Activated T-cell treated with anti-CD3 and anti-CD28 coated beads, Interleukin-2, amount 50 U/mL, for 4 hours (primary cell): ENCODE data around the gene NHSL2. TPM values are rescaled to one million over a fixed set of nuclear protein-coding genes. Genes with fewer than 3 reads are reported as not detected.
"Not testable (repeated sequence)": the region's sequence is repeated elsewhere in the genome, so short reads cannot be mapped to it uniquely, and the experiment has no call there.

ENCODE experiments used
- ATAC-seq, 2 donors: fragments of 200-7000 bp; cut with Tn5 transposase; one replicate each; pipeline ENCODE4 v1.10.0; 2021
- DNase-seq: peaks from one replicate; pipeline ENCODE4 v3.0.0-alpha.2; 2020
- H3K27me3 Mint-ChIP-seq: one replicate; pipeline ENCODE4 v1.8.0; 2021; ENCODE audit warnings: low read depth, mixed read lengths
- H3K36me3 Mint-ChIP-seq: one replicate; pipeline ENCODE4 v1.8.0; 2022; ENCODE audit warnings: mixed read lengths; ENCODE audit not compliant: insufficient read depth
- H3K4me1 Mint-ChIP-seq: one replicate; pipeline ENCODE4 v1.8.0; 2021; ENCODE audit warnings: low read depth, mixed read lengths
- H3K4me3 Mint-ChIP-seq: one replicate; pipeline ENCODE4 v1.8.0; 2021; ENCODE audit warnings: mild to moderate bottlenecking, moderate library complexity, mixed read lengths
- H3K9me3 Mint-ChIP-seq: one replicate; pipeline ENCODE4 v1.8.0; 2021; ENCODE audit warnings: mixed read lengths
- total RNA-seq, 3 donors: library from RNA; stranded (reverse); gene quantifications; one replicate each; pipeline ENCODE4 v1.2.1, GENCODE V29; 2021

Gene NHSL2
- under 1 TPM; 0.30 to 0.65 (median 0.32) TPM for total RNA-seq

DNA sequence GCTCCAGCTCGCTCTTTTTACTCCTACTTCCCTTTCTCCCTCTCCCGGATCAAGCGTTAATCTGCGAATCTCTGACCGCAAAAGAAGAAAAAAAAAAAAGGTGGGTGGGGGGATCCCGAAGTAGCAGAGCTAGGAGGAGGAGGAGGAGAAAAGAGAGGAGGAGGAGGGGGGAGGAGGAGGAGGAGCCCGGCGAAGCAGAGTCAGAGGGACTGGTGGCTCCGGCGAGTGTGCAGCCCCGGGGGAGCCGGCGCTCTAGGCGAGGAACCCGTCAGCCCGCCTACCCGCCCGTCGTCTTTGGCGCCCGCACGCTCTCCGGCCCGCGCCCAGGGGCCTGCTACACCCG, at the start of gene NHSL2:
Gene NHSL2 (plus strand): TSS at position 203 of the 343 bp plus-strand sequence.
- ATAC-seq (peak; percentile 70 to 81), DNase-seq (peak; percentile 15)
- Mint-ChIP-seq H3K4me1 (peaks cover 6% of the 10 kb centered on the region), H3K9me3 (no peaks in the 10 kb centered on the region), H3K36me3 (no peaks in the 10 kb centered on the region), H3K4me3 (peak within 1 kb of the TSS; percentile 69), H3K27me3 (peaks cover 31% of the 10 kb centered on the region)

DNA sequence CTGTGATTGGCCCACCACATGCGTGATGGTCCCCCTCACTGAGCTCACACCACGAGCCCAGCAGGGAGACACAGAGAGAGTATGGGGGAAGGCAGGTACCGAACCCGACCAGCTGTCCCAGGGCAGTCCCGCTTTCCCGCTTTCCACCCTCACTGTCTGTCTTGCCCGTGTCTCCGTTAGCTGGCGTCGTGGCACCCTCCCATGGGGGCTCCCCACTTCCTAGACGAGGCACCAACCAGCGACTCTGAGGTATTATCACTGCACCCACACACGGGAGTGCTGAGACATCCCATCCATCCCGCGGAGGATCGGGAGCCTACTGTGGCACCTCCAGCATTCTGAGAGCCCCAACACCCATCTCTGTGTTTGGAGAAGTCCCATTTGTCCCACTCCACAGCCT, 43.0 kb upstream of the NHSL2 start:
- Mint-ChIP-seq H3K27me3 (peaks cover 17% of the 10 kb centered on the region), H3K4me1 (peaks cover 2% of the 10 kb centered on the region)
- no peak for ATAC-seq

DNA sequence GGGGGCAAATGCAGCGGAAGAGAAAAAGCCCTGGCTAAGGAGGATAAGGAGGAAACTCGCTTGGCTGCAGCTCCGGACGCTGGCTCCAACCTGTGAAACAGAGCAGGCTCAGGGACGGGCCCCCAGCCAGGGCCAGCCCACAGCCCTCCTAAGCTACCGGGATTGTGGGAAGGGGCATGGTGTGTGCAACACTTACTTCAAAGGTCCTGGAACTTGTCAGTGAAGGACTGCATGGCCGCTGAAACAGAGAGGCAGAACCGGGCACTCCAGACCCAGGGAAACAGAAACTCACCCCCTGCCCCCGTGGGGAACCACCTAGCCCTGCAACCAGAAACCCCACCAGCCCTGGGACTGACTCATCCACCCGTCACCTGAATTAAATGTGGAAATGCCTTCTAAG, 41.1 kb upstream of the NHSL2 start:
- H3K4me3 Mint-ChIP-seq, DNase-seq, H3K36me3 Mint-ChIP-seq, H3K4me1 Mint-ChIP-seq, H3K9me3 Mint-ChIP-seq: not testable (repeated sequence)
- peaks cover 17% of the 10 kb centered on the region for H3K27me3 Mint-ChIP-seq
- peak; percentile 7 to 45 for ATAC-seq

More for the DNA sequence above, 43.0 kb upstream of the NHSL2 start:
- Mint-ChIP-seq H3K4me3 (no peak overlapping the region), H3K9me3 (no peaks in the 10 kb centered on the region), H3K36me3 (no peaks in the 10 kb centered on the region)
- no peak for DNase-seq

DNA sequence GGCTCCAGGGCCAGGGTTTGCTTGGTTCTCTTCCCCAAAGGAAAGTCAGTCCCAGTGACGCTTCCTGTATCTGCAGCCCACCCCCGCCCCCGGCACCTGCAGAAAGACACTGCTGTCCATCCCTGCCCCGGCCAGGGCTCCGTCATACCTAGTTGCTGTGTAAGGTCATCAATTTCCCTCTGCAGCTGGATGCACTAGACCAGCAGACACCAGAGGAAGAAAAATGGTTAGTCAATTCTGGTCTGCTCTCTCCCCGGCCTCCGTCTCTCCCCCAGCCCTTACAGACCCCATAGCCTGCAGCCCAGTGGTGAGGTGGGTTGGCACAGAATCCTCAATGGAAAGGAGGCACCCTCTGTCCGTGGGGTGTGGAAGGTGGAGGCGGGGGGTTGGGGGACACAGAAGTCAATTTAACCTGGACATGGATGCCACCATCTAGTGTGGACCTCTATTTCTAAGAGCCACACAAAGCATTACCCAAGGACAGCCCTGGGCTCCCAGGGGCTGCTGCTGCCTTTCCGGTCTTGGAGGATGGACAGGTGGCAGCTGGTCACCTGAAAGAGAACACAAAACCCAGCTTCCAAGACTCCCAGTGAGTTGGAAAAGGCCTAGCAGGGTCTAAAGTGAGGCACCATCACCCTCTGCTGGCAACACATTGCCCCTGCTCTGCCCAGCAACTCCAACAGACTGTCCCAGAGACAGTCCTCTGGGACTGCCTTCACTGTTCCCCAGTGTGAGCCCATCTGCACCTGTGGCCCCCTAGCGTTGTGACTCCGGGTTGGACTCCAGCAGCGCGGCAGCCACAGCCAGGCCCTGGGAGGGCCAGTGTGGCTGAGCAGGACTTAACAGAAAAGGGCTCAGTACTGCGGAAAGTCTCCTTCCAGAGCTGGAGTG, 40.2 kb upstream of the NHSL2 start:
- ATAC-seq (no peak), DNase-seq (no peak)
- H3K9me3 Mint-ChIP-seq, result no peaks in the 10 kb centered on the region
- H3K36me3 Mint-ChIP-seq, result no peaks in the 10 kb centered on the region
- H3K4me1 Mint-ChIP-seq, result peaks cover 2% of the 10 kb centered on the region
- H3K27me3 Mint-ChIP-seq, result peaks cover 21% of the 10 kb centered on the region
- H3K4me3 Mint-ChIP-seq, result no peak overlapping the region

DNA sequence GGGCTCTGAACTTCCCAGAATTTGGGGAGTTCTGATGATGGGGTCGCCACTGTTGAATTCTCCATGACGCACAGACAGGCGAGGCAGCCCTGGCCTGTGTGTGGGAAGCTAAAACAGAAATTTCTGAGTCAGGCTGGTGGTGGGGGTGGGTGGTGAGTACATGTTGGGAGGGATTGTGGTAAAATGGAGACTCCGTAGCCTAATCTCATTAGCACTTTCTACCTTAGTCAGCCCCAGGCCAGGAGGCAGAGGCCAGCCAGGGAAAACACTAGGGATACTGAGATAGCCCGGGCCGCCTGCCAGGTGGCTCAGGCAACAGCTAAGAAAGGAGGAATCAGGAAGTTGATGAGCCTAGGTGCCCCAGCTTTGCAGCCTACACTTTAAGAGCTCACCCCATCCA, 39.3 kb upstream of the NHSL2 start:
- DNase-seq (no peak), ATAC-seq (peak; percentile 51 to 62)
- peaks cover 21% of the 10 kb centered on the region for H3K27me3 Mint-ChIP-seq
- no peaks in the 10 kb centered on the region for H3K9me3 Mint-ChIP-seq
- H3K4me1 Mint-ChIP-seq, result peaks cover 2% of the 10 kb centered on the region
- H3K36me3 Mint-ChIP-seq, result no peaks in the 10 kb centered on the region
- no peak overlapping the region for H3K4me3 Mint-ChIP-seq

DNA sequence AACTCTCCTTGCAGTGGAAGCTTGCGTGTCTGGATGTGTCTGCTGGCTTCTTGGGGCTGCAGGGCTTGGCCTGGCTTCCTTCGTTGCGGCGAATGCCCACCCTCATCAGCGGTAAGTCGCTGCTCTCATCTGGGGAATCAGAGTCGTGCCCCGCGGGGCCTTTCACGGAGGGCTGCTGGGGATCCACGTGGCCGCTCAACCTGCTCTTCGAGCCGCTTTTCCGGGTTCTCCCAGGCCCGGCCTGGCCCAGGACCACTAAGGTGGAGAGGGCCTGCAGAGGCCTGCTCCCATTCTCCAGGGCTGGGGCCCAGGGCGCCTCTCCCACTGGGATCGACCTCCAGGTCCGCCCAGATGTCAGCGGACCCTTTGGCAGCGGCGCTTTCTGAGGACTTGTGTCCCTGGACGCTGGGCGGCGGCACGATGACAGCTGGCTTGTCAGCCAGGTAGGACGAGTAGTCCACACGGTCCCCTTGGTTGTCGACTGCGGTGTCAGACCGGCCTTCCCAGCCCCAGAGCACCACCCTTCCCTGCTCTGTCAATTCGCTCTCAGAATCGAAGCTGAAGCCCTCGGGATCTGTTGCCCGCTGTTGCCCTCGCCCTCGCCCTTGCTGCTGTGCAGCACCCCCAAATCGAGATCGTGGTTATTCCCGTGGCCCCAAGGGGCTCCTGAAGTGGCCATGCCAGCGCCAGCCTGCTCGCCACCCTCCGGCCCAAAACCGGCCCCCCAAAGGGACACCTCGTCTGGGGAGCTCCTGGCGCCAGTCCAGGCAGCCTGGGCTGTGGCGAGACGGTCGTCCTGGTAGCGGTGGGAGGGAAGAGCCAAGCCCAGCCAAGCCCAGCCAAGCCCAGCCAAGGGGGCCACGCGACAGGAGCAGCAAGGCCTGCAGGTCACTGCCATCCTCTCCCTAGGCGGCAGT, 37.8 kb upstream of the NHSL2 start:
- Mint-ChIP-seq H3K9me3 (no peaks in the 10 kb centered on the region), H3K36me3 (no peaks in the 10 kb centered on the region), H3K4me1 (peaks cover 2% of the 10 kb centered on the region), H3K4me3 (no peak overlapping the region), H3K27me3 (peaks cover 18% of the 10 kb centered on the region)
- no peak for ATAC-seq
- DNase-seq, result no peak

DNA sequence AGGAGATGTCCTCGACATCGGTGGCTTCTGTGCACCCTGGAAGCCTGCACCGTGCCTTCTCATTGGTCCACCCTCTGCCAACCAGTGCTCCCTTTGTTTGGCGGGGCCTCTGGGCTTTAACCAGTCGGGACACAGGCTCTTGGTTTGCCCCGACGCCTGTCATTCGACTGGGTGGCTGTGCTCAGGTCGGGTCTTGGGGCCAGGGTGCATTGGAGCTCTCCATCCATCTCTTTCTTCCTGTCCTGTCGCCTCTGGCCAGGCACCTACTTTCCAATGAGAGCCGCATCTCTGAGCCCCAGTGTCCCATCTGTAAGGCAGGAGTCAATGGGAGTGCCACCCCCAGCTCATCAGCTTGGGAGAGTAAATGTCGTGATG, 37.2 kb upstream of the NHSL2 start:
- no peak for ATAC-seq
- Mint-ChIP-seq H3K9me3 (no peaks in the 10 kb centered on the region), H3K4me1 (peaks cover 2% of the 10 kb centered on the region), H3K4me3 (no peak overlapping the region), H3K27me3 (peaks cover 15% of the 10 kb centered on the region), H3K36me3 (no peaks in the 10 kb centered on the region)
- no peak for DNase-seq

DNA sequence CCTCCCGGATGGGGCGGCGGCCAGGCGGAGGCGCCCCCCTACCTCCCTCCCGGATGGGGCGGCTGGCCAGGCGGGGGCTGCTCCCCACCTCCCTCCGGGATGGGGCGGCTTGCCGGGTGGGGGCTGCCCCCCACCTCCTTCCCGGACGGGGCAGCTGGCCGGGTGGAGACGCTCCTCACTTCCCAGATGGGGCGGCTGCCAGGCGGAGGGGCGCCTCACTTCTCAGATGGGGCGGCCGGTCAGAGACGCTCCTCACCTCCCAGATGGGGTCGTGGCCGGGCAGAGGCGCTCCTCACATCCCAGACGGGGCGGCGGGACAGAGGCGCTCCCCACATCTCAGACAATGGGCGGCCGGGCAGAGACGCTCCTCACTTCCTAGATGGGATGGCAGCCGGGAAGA, 33.8 kb upstream of the NHSL2 start:
- peaks cover 20% of the 10 kb centered on the region for H3K27me3 Mint-ChIP-seq
- not testable (repeated sequence) for H3K36me3 Mint-ChIP-seq

DNA sequence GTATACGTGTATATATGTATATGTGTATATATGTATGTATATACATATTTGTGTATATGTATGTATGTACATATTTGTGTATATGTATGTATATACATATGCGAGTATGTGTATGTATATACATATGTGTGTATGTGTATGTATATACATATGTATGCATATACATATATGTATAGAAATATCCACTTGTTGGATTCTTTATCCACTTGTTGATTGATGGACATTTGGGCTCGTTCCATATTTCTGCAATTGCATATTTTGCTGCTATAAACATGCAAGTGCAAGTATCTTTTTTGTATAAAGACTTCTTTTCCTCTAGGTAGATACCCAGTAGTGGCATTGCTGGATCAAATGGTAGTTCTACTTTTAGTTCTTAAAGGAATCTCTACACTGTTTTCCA, 25.5 kb upstream of the NHSL2 start:
- Mint-ChIP-seq H3K4me1 (no peaks in the 10 kb centered on the region), H3K4me3 (no peak overlapping the region), H3K9me3 (peaks cover 4% of the 10 kb centered on the region), H3K27me3 (peaks cover 26% of the 10 kb centered on the region), H3K36me3 (no peaks in the 10 kb centered on the region)
- no peak for DNase-seq
- no peak for ATAC-seq

More for the DNA sequence above, 33.8 kb upstream of the NHSL2 start:
- not testable (repeated sequence) for H3K4me1 Mint-ChIP-seq, ATAC-seq, H3K9me3 Mint-ChIP-seq, H3K4me3 Mint-ChIP-seq, DNase-seq

DNA sequence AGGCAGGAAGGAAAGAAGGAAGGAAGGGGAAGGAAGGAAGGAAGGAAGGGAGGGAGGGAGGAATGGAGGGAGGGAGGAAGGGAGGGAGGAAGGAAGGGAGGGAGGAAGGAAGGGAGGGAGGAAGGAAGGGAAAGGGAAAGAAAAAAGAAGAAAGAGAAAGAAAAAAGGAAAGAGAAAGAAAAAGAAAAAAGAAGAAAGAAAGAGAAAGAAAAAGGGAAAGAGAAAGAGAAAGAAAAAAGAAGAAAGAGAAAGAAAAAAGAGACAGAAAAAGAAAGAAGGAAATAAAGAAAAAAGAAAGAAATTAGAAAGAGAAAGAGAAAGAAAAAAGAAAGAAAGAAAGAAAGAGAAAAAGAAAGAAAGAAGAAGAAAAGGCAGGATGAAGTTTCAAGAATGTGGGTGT, 15.0 kb upstream of the NHSL2 start:
- Mint-ChIP-seq H3K4me1 (no peaks in the 10 kb centered on the region), H3K36me3 (no peaks in the 10 kb centered on the region), H3K27me3 (peaks cover 5% of the 10 kb centered on the region), H3K4me3 (no peak overlapping the region), H3K9me3 (no peaks in the 10 kb centered on the region)
- DNase-seq (no peak), ATAC-seq (no peak)

DNA sequence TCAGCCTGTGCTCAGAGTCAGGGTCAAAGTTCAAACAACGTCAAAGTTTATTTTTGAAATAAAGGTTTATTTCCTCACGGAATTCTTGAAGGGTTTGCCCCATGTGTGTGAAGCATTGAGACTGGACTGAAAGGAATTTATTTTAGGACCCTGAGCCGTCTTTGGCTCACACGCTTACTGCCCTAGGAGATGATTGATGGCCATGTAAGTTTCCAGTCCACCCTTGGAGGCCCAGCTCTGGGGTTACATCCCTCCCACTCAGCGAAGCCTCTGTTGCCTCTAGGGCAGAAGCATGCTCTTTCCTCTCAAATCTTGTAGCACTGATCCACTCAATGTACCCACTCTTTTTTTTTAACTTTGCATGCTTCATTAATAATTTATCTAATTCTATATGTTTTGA, 4.5 kb upstream of the NHSL2 start:
- Mint-ChIP-seq H3K27me3 (peaks cover 21% of the 10 kb centered on the region), H3K4me3 (no peak overlapping the region), H3K9me3 (no peaks in the 10 kb centered on the region), H3K36me3 (no peaks in the 10 kb centered on the region), H3K4me1 (peaks cover 6% of the 10 kb centered on the region)
- no peak for ATAC-seq
- no peak for DNase-seq

DNA sequence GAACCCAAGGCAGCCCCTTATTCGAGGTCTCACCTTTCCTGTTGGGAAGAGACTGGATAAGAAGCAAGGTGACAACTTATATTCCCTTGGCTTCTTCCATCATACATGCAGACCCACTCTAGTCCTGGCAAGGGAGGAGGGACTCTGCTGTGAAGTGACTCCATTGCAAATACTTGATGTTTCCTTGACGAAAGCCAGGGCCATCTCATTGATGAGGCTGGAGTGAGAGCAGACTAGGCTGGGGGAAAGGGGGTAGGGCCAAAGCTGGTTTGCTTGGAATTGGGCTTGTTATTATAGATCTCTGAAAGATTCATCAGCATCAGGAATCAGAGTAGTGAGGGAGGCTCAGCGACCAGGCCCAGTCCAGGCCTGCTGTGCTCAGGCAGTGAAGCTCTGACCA, 2.3 kb upstream of the NHSL2 start:
- Mint-ChIP-seq H3K4me3 (no peak overlapping the region), H3K27me3 (peaks cover 25% of the 10 kb centered on the region), H3K4me1 (peaks cover 6% of the 10 kb centered on the region), H3K9me3 (no peaks in the 10 kb centered on the region), H3K36me3 (no peaks in the 10 kb centered on the region)
- ATAC-seq (no peak), DNase-seq (no peak)

DNA sequence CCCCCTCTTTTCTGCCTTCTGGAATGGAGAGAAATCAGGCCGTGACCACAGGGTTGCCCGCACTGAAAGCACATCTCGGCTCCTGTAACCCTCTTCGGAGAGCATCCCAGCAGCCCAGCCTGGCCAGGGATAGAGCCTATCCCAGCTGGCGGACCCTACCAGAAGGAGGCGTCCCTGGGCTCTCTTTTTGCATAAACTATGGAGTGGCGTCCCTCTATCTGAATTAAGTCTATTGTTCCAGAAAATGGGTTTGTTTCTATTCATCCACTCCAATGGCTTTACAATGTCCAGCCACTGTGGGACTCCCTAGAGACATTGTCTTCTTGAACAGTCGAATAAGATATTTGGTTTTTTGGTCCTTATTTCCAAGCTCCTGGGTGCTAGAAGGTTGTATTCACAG, 689 bp upstream of the NHSL2 start:
- DNase-seq (no peak), ATAC-seq (no peak)
- peaks cover 31% of the 10 kb centered on the region for H3K27me3 Mint-ChIP-seq
- H3K9me3 Mint-ChIP-seq, result no peaks in the 10 kb centered on the region
- peak overlapping the region; percentile 69 for H3K4me3 Mint-ChIP-seq
- H3K4me1 Mint-ChIP-seq, result peaks cover 6% of the 10 kb centered on the region
- H3K36me3 Mint-ChIP-seq, result no peaks in the 10 kb centered on the region

DNA sequence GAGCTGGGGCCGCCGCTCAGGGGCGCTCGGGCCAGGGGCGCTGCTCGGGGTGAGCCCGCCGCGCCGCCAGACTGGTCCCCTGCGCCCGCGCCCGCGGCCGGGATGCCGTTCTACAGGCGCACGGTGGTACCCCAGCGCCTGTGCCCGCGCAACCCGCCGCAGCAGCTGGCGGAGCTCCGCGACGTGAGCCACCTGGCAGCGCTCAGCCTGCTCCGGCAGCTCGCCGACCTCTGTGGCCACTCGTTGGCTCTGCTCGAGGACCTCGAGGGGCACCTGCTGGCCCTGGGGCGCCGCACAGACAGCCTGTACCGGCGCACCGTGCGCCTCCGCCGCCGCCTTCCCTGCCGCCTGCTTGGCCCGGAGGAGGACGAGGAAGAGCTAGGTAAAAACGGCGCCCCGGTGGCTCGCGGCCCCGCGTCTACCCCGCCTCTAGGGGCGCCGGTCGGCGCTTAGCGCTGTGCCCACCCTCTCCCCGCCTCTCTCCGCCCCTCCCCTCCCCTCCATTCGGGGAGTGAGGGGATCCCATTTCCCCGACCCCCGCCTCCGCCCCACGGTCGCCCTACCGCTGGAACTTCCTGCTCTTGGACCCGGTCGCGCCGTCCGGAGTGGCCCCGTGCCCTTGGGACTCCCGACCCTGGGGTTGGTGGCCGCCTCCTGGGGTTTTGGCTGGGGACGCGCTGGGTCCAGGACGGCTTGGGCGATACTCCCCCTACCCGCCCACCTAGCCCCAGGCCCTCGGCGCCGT, 513 bp downstream of the NHSL2 start:
- Mint-ChIP-seq H3K27me3 (peaks cover 31% of the 10 kb centered on the region), H3K4me3 (peak overlapping the region; percentile 13), H3K36me3 (no peaks in the 10 kb centered on the region), H3K9me3 (no peaks in the 10 kb centered on the region), H3K4me1 (peaks cover 6% of the 10 kb centered on the region)
- peak; percentile 17 for DNase-seq
- peak; percentile 75 to 81 for ATAC-seq
